ENCODE measurements around the gene POU2F3.

POU2F3 gene

DNA sequence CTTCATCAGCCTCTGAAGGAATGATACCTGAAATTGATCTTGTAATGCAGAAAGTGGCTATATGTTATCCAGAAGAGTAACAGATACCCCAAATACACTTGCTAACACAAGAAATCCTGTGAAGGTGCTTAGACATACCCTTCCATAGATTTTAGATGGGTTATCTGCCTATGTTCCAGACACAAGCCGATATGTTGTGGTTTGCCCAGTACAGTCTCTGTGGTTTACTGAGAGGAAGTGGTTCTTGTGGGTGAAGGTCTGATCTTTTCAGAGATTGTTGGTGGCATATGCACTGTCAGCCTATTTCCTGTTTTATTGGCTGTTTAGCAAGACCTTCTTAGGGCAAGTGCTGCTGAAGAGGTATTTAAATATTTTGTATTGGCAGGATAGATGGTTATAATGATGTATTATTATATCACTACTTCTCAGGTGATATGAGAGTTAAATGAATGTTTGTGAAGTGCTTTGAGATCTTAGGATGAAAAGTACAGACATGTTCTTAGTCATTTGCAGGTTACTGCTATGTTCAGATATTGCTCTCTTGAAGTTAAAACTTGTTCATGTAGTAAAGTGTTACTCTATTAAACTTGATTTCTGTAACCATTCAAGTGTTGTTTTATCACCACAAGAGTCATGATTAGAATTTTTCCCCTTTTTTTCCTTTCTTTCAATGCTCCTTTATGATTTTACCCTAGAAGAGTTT lies 104.5 kb downstream of the POU2F3 start:
- TF ChIP-seq, protein P1, sequence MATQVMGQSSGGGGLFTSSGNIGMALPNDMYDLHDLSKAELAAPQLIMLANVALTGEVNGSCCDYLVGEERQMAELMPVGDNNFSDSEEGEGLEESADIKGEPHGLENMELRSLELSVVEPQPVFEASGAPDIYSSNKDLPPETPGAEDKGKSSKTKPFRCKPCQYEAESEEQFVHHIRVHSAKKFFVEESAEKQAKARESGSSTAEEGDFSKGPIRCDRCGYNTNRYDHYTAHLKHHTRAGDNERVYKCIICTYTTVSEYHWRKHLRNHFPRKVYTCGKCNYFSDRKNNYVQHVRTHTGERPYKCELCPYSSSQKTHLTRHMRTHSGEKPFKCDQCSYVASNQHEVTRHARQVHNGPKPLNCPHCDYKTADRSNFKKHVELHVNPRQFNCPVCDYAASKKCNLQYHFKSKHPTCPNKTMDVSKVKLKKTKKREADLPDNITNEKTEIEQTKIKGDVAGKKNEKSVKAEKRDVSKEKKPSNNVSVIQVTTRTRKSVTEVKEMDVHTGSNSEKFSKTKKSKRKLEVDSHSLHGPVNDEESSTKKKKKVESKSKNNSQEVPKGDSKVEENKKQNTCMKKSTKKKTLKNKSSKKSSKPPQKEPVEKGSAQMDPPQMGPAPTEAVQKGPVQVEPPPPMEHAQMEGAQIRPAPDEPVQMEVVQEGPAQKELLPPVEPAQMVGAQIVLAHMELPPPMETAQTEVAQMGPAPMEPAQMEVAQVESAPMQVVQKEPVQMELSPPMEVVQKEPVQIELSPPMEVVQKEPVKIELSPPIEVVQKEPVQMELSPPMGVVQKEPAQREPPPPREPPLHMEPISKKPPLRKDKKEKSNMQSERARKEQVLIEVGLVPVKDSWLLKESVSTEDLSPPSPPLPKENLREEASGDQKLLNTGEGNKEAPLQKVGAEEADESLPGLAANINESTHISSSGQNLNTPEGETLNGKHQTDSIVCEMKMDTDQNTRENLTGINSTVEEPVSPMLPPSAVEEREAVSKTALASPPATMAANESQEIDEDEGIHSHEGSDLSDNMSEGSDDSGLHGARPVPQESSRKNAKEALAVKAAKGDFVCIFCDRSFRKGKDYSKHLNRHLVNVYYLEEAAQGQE (IDR thresholded peaks at IDR 0.05; ENCODE audit: low read depth) = no peak
- TF ChIP-seq ZBTB7A (IDR thresholded peaks at IDR 0.05; ENCODE audit: low read depth) (no peak), NFIC (IDR thresholded peaks at IDR 0.05) (no peak), TCF12 (IDR thresholded peaks at IDR 0.05; ENCODE audit: low read depth) (no peak)
- TF ChIP-seq, protein P2, sequence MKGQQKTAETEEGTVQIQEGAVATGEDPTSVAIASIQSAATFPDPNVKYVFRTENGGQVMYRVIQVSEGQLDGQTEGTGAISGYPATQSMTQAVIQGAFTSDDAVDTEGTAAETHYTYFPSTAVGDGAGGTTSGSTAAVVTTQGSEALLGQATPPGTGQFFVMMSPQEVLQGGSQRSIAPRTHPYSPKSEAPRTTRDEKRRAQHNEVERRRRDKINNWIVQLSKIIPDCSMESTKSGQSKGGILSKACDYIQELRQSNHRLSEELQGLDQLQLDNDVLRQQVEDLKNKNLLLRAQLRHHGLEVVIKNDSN (IDR thresholded peaks at IDR 0.05) = no peak

DNA sequence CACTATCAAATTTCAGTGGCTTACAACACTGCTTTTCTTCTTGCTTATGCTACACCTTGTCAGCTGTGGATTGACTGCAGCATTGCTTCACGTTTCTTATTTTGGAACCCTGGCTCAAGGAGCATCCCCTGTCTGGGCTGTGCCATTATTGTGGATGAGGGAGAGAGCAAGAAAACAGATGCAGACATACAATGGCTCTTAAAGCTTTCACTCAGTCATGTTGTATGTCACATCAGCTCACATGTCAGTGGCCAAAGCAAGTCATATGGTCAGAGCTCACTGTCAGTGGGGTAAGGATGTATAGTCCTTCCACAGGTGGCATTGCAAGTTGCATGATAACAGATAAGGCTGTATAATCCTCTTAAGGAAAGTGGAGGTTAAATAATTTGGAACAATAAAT lies 106.3 kb downstream of the POU2F3 start:
- TF ChIP-seq, protein P2 (IDR thresholded peaks at IDR 0.05) = no peak
- TF ChIP-seq TAF1 (IDR thresholded peaks at IDR 0.05; ENCODE audit: low read depth) (no peak), YY1 (IDR thresholded peaks at IDR 0.05; ENCODE audit: low read depth) (no peak), ZBTB7A (IDR thresholded peaks at IDR 0.05; ENCODE audit: low read depth) (no peak), EGR1 (IDR thresholded peaks at IDR 0.05) (no peak)

DNA sequence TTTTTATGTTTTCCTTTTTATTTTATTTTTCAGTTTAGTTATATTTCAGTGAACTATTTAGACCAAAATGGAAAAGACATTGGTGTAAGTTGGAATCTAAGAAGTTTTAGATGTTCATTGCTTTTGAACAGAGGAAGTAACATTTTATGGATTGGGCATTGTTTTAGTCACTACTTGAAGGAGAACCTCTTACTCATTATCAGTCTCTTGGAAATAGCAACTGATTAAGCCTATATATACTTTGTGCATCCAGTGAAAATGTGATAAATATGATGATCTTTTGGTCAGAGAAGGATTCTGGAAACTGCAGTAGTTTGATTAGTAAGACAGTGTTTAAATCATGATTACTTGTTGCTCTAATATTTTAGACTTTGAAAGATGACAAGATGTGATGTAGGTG lies 110.7 kb downstream of the POU2F3 start:
- TF ChIP-seq TAF1 (IDR thresholded peaks at IDR 0.05; ENCODE audit: low read depth) = no peak
- no peak for TF ChIP-seq NFIC (IDR thresholded peaks at IDR 0.05)
- no peak for TF ChIP-seq TCF12 (IDR thresholded peaks at IDR 0.05; ENCODE audit: low read depth)
- no peak for TF ChIP-seq ZBTB7A (IDR thresholded peaks at IDR 0.05; ENCODE audit: low read depth)
- no peak for TF ChIP-seq EP300 (IDR thresholded peaks at IDR 0.05; ENCODE audit: borderline replicate concordance)
- no peak for TF ChIP-seq CEBPB (IDR thresholded peaks at IDR 0.05)
- TF ChIP-seq EGR1 (IDR thresholded peaks at IDR 0.05) = no peak
- TF ChIP-seq, protein P2 (IDR thresholded peaks at IDR 0.05) = no peak

DNA sequence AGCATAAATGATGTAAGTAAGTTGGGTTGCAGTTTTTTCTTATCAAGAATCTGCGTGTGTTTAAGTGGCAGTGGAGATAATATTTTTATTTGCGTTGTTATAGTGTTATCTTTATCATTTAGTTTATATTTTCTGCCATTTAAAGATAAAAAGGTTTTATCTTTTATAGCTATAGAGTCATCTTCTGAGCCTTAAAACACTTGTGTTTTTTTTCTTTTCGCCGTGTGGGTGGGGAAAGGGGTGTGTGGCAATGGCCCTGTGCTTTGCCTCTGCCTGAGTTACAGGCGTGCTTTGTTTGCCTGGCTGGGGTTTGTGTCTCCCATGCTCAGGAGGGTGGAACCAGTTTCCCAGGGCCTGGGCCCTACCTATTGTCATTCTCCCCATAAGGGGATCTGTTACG lies 112.5 kb downstream of the POU2F3 start:
- TF ChIP-seq TEAD4 (IDR thresholded peaks at IDR 0.05) (no peak), EGR1 (IDR thresholded peaks at IDR 0.05) (no peak), RAD21 (IDR thresholded peaks at IDR 0.05; ENCODE audit: low read depth) (no peak), TAF1 (IDR thresholded peaks at IDR 0.05; ENCODE audit: low read depth) (no peak), FOXM1 (IDR thresholded peaks at IDR 0.05; ENCODE audit: borderline replicate concordance, low read depth) (no peak), TCF12 (IDR thresholded peaks at IDR 0.05; ENCODE audit: low read depth) (no peak), NFIC (IDR thresholded peaks at IDR 0.05) (no peak), CEBPB (IDR thresholded peaks at IDR 0.05) (no peak), EP300 (IDR thresholded peaks at IDR 0.05; ENCODE audit: borderline replicate concordance) (no peak), CREB1 (IDR thresholded peaks at IDR 0.05; ENCODE audit: low read depth) (no peak), ZBTB7A (IDR thresholded peaks at IDR 0.05; ENCODE audit: low read depth) (no peak), YY1 (IDR thresholded peaks at IDR 0.05; ENCODE audit: low read depth) (no peak)
- TF ChIP-seq, protein P1 (IDR thresholded peaks at IDR 0.05; ENCODE audit: low read depth) = no peak
- TF ChIP-seq, protein P3, sequence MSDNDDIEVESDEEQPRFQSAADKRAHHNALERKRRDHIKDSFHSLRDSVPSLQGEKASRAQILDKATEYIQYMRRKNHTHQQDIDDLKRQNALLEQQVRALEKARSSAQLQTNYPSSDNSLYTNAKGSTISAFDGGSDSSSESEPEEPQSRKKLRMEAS (IDR thresholded peaks at IDR 0.05) = no peak

DNA sequence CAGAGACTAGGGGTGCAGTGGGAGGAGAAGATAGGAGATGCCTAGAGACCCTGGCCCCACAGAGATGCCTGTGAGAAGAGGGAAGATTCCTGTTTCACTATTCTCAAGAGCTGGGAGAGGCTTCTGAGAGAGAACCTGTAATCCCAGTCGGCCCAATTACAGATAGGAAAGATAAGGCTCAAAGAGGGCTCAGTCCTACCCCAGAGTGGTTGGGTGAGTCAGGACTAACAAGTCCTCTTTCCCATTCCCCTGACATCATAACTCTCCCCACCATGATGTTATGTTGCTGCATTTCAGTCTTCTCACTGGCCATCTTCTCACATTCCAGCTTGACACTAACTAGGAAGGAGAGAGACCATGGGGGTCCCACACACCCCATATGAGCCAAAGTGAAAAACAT lies 114.1 kb downstream of the POU2F3 start:
- TF ChIP-seq TCF12 (IDR thresholded peaks at IDR 0.05; ENCODE audit: low read depth) (no peak), EP300 (IDR thresholded peaks at IDR 0.05; ENCODE audit: borderline replicate concordance) (no peak), CREB1 (IDR thresholded peaks at IDR 0.05; ENCODE audit: low read depth) (no peak), RAD21 (IDR thresholded peaks at IDR 0.05; ENCODE audit: low read depth) (no peak), NFIC (IDR thresholded peaks at IDR 0.05) (no peak), FOXM1 (IDR thresholded peaks at IDR 0.05; ENCODE audit: borderline replicate concordance, low read depth) (no peak), ZBTB7A (IDR thresholded peaks at IDR 0.05; ENCODE audit: low read depth) (no peak), TEAD4 (IDR thresholded peaks at IDR 0.05) (no peak), YY1 (IDR thresholded peaks at IDR 0.05; ENCODE audit: low read depth) (no peak), EGR1 (IDR thresholded peaks at IDR 0.05) (no peak), TAF1 (IDR thresholded peaks at IDR 0.05; ENCODE audit: low read depth) (no peak), CEBPB (IDR thresholded peaks at IDR 0.05) (no peak)
- TF ChIP-seq, protein P3 (IDR thresholded peaks at IDR 0.05) = no peak
- TF ChIP-seq, protein P1 (IDR thresholded peaks at IDR 0.05; ENCODE audit: low read depth) = no peak
- TF ChIP-seq, protein P2 (IDR thresholded peaks at IDR 0.05) = no peak
